HT-29 (cell line): ENCODE measurements around the gene BIVM. TPM values are rescaled to one million over a fixed set of nuclear protein-coding genes. Genes with fewer than 3 reads are reported as not detected.
A peak's percentile ranks its signal among the peaks of the same experiment; 100 is the strongest.
"Not testable (repeated sequence)": the region's sequence is repeated elsewhere in the genome, so short reads cannot be mapped to it uniquely, and the experiment has no call there.

ENCODE experiments used
- DNase-seq: peaks from one replicate; pipeline ENCODE4 v3.0.0-alpha.2; 2015; ENCODE audit warnings: low spot score
- total RNA-seq: library from RNA; depleted of rRNA; stranded (reverse); fragments of >200 nt; shearing (Covaris generic); gene quantifications from 2 replicates; pipeline ENCODE4 v1.2.3, GENCODE V29; 2014; rRNA removed

BIVM gene, protein sequence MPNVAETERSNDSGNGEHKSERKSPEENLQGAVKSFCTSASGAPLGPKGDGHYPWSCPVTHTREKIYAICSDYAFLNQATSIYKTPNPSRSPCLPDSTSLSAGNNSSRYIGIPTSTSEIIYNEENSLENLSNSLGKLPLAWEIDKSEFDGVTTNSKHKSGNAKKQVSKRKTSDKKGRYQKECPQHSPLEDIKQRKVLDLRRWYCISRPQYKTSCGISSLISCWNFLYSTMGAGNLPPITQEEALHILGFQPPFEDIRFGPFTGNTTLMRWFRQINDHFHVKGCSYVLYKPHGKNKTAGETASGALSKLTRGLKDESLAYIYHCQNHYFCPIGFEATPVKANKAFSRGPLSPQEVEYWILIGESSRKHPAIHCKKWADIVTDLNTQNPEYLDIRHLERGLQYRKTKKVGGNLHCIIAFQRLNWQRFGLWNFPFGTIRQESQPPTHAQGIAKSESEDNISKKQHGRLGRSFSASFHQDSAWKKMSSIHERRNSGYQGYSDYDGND
- 1.4 and 2.3 TPM in 2 replicates for total RNA-seq

DNA sequence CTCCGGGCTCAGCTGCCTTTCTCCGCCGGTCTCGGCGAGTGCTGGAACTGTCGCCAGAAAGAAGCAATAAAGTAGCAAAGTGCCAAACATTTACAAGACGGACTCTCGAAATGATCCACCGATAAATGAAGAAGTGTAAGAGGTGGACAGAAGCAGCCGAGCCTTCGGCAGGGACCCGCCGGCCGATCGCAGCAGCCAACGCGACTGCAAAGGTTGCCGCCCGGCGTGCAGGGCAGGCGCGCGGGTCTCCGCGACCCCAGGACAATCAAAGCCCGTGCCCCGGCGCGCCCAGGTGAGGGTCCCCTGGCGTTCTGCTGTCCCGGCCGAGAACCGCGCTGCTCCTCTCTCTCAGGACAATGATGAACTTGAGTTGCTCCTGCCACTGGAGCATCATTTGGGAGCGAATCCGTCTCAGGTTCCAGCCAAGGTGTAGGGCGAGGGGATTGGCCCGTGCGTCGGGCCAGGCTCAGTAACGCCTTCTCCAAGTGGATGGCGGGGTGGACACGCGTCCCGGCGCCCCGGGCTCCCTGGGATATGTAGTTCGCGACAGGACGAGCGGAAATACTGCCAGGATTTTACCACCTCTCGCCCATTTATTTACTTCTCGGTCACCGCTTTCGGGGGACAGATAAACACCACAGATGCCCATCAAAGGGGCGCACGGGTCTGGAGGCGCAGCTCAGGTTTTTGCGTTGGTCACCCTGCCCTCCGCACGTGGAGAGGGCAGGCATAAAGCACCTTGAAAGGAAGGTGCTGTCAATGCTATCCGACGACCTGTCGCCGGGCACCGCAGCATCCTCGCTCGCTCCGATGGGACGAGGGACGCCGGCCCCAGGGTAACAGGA lies at the start of gene BIVM, which contains the start of gene POGLUT2:
BIVM (plus strand) TSS at position 539 of the 845 bp plus-strand sequence. CDS start 8,149 bp downstream, outside the sequence.
POGLUT2 (minus strand) TSS at position 396 of the 845 bp plus-strand sequence; CDS start at position 90, 306 bp downstream.
- peak; percentile 93 for DNase-seq

DNA sequence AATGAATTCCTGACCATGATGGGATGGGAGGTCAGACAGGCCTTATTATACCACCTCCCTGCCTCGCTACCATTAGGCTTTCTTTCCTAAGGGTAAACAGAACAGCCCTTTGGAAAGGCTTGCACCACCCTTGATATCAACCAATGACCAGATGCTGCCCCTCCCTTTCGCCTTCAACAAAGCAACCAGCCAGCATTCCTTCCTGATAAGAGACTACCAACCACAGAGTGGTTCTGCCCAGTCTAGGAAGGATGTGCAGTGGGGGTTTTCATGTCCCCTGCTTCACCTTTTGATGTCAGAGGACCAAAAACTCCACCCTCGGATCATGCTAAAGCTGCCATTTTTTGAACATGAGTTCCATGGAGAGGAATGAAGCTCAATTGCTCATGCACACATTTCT lies 47.0 kb upstream of the BIVM start:
- peak; percentile 28 for DNase-seq

DNA sequence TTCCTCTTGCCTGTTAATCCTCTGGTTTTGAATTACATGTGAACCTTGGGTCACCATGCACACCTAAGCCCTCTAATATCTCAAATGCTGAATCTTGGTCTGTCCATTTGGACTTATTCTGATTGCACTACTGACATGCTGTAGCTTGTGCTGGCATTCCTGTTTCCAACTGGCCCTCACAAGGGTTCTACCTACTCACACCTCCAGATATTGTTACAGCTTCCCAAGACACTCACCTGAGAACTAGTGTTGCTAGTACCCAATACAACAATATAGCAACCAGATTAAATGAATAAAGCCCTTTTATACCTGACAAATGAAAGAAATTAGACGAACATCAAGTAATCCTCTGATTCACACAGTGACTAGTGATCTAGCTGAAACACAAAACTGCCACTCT lies 41.9 kb upstream of the BIVM start:
- no peak for DNase-seq

DNA sequence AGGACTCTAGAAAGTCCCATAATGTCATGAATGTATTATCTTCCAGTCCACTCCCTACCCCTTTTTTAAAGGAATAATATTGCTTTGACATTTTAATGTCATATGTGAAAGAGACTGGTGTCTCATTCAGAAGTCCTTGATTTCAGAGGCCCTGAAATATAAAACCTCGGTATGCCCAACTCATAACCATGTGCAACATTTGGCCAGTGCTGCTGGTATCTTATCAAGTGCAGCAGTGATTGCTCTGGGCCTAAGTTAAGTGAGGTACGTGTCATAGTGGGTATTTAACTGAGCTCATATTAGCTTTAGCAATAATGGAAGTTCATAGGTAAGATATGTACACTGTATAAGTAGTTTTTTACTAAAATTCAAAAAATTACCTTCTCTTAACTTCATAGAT lies 40.1 kb upstream of the BIVM start:
- no peak for DNase-seq

DNA sequence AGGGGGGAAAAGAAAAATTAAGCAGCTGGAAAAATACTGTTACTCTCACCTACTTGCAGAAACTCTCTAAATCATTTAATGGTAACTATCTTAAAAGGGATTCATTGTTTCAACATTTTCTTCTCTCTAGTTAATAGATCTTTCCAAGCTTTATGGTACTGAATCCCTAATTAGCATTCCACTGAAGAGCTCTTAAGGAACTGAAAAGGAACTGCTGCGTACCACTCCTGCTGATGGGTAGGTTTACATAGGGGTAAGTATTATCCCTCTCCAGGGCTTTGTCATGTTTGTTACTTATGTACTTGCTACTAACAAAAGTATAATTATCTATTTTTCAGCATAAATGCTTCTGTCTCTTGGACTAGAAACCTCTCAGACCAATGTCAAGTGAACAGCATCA lies 37.8 kb upstream of the BIVM start:
- no peak for DNase-seq

DNA sequence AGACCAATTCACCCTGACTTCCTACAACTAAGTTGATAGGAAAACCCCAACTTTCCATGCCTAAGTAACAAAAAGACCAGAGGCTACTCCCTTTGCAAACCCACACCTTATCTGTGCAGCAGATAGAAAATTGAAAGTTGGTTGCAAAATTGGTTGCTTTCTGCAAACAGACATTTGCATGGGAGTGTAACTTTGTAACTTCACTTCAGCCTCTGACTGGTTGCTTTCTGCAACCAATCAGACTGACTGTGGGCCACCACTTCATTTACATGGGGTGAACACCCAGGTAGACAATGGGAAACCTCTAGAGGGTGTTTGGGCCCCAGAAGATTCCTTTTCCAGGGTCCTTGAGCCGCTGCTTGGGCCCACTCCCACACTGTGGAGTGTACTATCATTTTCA lies 35.2 kb upstream of the BIVM start:
- no peak for DNase-seq

DNA sequence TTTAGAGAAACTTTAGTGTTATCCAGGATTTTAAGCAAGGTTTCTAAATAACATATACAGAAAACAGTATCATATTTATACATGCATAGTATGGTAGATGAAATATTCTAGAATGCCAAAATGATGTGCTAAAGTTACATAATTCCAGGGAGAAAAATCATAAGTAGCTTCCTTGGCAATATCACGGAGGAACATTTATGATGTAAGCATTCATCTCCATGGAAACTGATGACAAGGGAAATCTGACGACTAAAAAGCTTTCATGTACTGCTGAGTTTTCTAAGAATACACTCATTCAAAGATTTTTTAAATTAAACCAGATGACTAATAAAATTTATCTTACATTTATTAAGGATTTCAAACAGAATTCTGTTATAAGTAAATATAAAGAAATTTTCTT lies 30.0 kb upstream of the BIVM start:
- no peak for DNase-seq

DNA sequence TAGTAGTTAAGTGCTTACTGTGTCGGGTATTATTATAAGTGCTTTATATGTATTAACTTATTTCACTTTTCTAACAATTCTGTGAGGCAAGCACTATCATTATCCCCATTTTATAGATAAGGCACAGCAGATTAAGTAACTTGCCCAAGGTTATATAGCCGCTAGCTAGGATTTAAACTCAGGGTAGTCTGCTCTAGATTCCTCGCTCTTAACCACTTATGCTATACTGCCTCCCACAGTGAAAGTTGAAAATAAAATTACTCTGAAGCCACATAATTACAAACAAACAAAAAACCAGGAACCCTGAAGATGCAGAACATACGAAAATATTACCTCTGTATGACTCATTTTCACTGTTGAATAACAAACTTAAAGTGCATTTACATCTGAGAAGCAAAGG lies 29.2 kb upstream of the BIVM start:
- no peak for DNase-seq

DNA sequence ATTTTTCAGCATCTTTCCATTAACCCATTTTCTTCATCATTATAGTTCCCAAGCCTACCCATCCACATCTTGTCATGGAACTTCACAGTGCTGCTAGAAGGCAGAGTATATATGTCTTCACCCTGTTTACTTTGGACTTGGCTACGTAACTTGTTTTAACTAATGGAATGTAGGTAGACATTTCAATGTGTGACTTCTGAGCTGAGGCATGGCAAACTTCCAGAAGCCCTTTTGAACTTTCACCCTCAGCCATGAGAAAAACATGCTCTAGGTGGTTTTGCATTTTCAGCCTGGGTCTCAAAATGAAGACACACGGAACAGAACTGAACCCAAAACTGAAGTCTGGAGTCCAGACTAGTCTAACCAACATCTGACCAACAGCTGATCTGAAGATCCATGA lies 28.5 kb upstream of the BIVM start:
- DNase-seq: peak; percentile 63

DNA sequence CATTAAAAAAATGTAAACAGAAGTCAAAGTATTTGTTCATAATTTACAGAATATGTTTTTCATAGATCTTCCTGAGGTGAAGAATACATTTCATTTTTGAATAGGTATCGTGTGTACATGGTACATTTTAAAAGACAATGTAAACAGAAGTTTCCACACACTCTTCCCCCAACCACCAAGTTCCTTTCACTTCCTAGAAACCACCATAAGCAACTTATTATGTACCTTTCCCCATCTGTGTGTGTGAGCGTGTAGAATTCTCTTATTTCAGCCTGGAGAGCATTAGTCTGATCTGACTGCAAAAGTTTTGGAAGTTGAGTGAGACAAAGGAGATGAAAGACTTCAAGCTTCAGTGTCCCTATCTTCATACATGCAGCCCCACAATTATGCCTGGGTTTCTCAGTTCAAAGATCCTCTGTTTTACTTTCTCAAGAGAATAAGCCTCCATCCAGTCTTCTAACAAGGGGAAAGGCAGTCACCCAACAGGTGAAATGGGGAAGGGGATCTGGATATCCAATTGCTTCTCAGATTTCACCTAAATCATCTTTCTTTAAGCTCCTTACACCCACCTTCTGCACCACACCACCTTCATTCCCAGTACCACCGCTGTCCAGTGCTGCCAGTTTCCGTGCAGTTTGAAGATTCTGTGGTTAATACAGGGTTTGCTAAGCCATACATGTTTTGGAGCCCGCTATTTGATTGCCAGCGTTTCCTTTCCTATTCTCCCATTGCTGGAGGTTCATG lies 27.4 kb upstream of the BIVM start:
- DNase-seq: no peak

DNA sequence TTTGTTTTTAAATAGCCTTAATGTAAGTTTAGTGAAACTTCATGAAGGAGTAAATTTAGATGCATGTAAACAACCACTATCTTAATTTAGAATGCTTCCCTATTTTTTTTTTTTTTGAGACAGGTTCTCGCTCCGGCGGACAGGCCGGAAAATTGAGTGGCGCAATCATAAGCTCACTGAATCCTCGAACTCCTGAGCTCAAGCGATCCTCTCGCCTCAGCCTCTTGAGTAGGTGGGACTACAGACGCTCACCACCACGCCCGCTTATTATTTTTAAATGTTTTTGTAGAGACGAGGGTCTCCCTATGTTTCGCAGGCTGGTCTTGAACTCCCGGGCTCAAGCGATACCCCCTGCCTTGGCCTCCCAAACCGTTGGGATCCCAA lies 26.9 kb upstream of the BIVM start:
- no peak for DNase-seq

DNA sequence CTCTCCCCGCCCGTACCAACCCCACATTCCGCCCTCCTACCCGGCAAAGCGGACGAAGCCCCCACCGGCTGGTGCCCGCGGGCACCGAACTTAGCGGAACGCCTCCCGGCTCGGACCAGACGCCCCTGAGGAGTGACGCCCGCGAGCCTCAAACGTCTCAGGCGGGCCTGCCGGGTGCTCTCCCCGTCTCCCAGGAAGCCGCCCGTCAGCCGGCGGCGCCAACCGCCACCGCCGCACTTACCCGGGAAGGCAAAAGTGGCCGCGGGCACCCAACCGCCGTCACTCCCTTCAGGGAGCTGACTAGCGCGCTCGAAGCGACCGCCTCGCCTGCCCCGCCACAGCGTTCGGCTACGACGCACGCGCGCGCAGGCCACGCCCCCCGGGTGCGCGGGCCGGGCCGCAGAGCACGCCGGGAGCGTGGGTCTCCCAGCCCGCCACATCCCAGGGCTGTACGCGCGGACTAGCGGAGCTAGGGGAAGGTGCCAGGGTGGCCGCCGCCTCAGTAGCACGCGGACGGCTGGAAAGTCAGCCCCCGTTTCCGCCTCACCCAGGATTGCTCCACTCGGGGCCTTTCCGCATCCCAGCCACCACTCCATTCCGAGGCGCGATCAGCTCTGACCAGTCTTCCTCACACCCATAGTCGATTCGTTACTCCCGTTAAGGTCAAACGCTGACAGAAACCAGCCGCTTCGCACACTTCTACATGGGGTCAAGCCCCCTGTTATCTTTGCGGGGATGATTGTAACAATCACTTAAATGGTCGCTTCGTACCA lies 25.3 kb upstream of the BIVM start, which contains the start of gene TEX30:
TEX30 (minus strand) TSS at position 346 of the 773 bp plus-strand sequence. CDS start 3,760 bp downstream, outside the sequence.
- peak; percentile 89 for DNase-seq

DNA sequence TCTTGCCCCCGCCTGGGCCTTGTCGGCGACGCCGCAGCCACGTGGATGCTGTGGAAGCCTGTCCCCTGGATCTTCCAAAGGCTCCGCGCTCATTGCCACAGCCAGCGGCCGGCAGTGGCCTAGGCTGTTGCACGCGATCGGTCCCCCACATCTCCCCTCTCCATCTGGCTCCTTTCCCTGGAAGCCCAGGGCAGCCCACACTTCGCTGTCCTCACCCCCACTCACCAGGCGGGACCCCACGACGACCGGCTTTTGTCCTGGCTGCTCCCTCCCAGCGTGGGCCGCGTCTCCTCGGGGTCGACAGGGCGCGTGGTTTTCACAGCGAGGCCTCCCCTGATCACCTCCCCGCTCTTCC lies 24.7 kb upstream of the BIVM start:
- no peak for DNase-seq

DNA sequence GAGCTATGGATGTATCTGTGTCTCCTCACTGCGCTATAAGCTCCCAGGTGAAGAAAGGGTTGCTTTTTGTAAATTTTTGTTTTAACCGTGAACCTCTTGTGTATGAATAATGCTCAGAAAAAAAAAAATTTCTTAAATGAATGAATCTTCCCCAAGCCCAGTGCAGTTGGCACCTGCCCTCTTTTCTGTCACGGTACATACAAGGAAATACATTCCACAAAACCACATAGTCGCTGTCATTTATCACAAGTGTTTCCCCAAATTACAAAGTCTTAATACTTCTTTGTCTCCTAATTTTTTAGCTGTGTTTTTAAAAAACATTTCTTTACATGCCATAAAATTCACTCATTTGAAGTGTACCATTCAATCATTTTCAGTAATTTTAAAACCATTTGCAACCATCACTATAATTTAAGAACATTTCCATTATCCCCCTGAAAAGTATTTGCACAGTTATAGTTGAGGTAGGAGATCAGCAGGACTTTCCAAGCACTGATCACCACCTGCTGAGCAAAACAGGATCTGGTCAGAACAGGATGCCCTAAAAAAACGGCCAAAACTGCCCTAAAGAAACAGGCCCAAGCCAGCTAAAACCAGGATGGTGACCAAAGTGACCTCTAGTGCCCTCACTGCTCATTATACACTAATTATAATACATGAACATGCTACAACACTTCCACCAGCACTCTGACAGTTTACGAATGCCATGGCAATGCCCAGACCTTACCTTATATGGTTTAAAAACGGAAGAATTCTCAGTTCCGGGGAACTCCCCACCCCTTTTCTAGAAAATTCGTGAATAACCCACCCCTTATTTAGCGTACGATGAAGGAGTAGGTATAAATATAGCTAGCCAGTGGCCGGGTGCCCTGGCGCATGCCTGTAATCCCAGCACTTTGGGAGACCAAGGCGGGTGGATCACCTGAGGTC lies 24.1 kb upstream of the BIVM start:
- no peak for DNase-seq

DNA sequence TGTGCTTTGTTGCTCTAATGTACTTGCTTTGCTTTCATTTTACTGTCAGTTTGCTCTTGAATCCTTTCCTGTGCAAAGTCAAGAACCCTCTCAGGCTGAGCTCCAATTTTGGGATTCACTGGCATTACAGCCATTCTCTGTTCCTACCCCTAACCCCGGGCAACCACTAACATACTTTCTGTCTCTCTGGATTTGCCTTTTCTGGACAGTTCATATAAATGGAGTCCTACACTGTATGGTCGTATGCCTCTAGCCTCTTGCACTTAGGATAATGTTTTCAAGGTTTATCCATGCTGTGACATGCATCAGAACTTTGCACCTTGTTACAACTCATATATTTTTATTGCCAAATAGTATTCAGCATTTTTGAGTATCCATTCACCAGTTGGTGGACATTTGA lies 22.6 kb upstream of the BIVM start:
- no peak for DNase-seq

DNA sequence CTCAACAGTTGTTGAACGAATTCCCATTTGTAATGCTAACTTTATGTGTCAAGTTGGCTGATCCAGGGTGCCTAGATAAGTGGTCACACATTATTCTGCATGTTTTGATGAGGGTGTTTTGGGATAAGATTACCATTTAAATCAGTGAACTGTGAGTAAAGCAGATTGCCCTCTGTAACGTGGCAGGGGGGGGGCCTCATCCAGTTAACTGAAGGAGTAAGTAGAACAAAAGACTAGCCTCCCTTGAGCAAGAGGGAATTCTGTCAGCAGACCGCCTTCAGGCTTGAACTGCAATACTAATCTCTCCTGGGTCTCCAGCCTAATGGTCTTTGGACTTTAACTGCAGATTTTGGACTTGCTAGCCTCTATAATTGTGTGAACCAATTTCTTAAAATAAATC lies 21.2 kb upstream of the BIVM start:
- no peak for DNase-seq

DNA sequence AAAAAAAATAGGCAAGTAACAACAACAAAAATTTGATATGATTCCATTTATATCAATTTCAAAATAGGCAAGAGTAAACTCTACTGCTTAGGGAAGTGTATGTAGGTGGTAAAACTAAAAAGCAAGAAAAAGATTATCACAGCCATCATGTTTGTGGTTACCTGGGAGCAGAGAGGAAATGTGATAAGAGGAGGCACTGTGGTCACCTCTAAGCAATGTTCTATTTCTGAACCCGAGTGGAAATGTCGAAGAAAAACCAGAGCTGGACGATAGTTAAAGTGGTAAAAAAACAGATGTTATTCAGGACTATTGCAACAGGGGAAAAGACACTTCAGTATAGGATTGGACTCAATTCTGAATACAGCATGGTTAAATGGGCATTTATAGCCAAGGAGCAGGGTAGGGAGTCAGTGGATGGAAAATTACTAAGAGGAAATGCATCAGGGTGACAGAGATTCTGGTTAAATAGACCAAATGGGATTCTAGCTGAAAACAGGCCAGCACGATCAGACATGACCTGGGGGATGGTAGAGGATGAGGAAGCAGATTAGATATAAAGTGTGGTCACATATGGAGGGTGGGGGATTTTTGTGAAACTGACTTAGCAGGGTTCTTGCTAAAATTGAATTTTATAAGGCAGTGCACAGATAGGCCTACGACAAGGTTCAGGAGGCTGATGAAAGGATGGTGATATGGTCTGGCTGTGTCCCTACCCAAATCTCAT lies 19.3 kb upstream of the BIVM start:
- DNase-seq: no peak

DNA sequence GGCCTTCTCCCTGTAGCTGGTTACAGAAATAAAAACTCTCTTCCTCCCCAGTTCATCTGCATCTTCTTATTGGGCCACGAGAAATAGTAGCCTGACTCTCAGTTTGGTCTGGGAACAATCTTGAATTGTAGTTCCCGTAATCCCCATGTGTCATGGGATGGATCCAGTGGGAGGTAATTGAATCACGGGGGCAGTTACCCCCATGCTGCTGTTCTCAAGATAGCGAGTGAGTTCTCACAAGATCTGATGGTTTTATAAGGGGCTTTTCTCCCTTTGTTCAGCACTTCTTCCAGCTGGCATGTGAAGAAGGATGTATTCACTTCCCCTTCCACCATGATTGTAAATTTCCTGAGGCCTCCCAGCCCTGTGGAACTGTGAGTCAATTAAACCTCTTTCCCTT lies 18.3 kb upstream of the BIVM start:
- not testable (repeated sequence) for DNase-seq

DNA sequence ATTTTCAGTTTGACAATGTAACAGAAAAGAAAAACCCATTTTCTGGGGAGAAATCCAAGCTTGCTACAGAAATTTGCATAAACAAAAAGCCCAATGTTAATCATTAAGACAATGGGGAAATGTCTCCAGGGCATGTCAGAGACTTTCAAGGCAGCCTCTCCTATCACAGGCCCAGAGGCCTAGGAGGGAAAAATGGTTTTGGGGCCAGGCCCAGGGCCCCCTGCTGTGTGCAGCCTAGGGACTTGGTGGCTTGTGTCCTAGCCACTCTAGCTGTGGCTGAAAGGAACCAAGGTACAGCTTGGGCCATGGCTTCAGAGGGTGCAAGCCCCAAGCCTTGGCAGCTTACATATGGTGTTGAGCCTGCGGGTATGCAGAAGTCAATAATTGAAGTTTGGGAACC lies 17.3 kb upstream of the BIVM start:
- no peak for DNase-seq
